Measurements from ENCODE around the gene KCNMB4.
A peak's percentile ranks its signal among the peaks of the same experiment; 100 is the strongest.

DNA sequence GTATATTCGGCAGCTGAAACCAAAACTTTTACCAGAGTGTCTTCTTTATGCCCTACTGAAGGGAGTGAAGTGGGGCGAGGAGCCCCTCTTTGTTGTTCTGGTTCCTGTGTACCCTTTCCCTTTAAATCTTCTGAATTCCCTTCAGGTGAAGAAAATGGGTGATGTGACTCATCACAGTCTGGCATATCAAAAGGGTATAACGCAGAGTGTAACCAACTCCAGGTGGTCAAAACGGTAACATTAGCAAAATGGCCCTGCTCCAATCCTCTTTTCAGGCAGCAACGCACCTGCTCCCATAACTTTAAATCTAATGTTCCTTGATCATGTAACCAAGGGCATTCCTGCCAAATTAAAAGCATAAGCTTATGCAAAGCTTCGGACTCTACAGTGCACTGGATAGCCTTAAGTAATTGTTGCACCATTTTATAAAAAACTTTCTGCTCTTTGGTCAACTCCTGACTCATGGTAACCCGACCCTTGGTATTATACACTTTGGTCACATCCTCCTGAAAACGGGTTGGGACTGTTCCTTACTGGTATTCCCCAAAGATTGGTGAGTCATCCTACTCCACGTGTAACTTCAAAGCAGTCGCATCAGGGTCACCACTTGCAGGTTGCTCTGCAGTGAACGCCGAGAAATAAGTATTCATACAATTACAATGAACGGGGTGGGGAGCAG lies 83.1 kb downstream of the KCNMB4 start:
- TF ChIP-seq MAX (IDR thresholded peaks at IDR 0.05) (peak; percentile 92), RAD21 (IDR thresholded peaks at IDR 0.05; ENCODE audit: low read depth) (0 out of 2 replicates have a peak, but pooled peaks have one; percentile 0), CREB1 (IDR thresholded peaks at IDR 0.05; ENCODE audit: low read depth) (no peak), EP300 (IDR thresholded peaks at IDR 0.05; ENCODE audit: borderline replicate concordance) (peak; percentile 51; the same call in 1 of the 2 replicates), CEBPB (IDR thresholded peaks at IDR 0.05) (no peak; the same call in 1 of the 2 replicates), USF1 (IDR thresholded peaks at IDR 0.05) (no peak), YY1 (IDR thresholded peaks at IDR 0.05; ENCODE audit: low read depth) (0 out of 2 replicates have a peak, but pooled peaks have one; percentile 12), EGR1 (IDR thresholded peaks at IDR 0.05) (no peak)

Measured in Ishikawa (cell line).